ENCODE measurements around the gene STOM.
"Not testable (repeated sequence)": the region's sequence is repeated elsewhere in the genome, so short reads cannot be mapped to it uniquely, and the experiment has no call there.

STOM gene

DNA sequence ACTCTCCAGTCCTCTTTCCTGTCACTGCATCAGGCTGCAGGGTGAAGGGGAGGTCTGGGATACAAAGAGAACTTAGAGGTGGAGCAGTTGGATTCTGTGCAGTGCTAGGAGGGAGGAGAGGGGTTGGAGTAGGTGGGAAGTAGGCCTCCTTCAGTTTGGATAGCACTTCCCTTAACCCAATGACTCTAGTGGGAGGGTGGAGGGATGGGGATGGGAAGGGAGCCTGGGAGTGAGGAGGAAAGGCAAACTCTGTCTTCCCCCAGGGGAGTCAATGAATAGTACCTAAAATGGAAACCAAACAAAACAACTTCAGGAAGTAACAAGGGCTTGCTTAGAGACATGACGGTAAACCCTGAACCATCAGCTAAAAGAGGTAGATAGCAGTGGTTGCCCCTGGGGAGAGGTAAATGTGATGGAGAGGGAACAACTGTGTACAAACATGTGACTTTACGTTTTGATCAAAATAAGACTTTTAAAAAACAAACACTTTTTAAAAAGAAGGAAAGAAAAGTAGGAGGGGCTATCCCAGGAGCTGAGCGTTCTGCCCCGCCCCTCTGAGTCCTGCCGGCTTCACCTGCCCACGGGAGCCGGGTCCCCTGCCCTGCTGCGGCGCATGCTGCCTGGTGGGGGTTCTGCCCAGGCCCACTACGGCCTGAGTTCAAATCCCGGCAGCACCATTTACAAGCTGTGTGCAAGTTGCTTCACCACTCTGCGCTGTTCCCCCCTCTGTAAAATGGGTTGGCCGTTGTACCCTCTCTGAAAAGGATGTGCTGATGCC lies 71.2 kb downstream of the STOM start:
- peak overlapping the region; percentile 74 for H3K27ac ChIP-seq (ENCODE audit: low read depth, low read length, severe bottlenecking)
- WGBS, 2 experiments (ENCODE audit: insufficient coverage in 2 of 2) = 32 to 40% methylated on average over 9 to 12 of the region's 13 CpGs
- H3K9me3 ChIP-seq (ENCODE audit: control insufficient read depth, low read length) = no peaks in the 10 kb centered on the region
- H3K4me3 ChIP-seq (ENCODE audit: extremely low read depth, insufficient read depth, low read length, poor library complexity, severe bottlenecking) = peak overlapping the region; percentile 18
- peaks cover 36% of the 10 kb centered on the region for H3K36me3 ChIP-seq (ENCODE audit: control insufficient read depth, insufficient read depth, low read length)
- peaks cover 18% of the 10 kb centered on the region for H3K4me1 ChIP-seq (ENCODE audit: control insufficient read depth, insufficient read depth, low read length, poor library complexity, severe bottlenecking)

DNA sequence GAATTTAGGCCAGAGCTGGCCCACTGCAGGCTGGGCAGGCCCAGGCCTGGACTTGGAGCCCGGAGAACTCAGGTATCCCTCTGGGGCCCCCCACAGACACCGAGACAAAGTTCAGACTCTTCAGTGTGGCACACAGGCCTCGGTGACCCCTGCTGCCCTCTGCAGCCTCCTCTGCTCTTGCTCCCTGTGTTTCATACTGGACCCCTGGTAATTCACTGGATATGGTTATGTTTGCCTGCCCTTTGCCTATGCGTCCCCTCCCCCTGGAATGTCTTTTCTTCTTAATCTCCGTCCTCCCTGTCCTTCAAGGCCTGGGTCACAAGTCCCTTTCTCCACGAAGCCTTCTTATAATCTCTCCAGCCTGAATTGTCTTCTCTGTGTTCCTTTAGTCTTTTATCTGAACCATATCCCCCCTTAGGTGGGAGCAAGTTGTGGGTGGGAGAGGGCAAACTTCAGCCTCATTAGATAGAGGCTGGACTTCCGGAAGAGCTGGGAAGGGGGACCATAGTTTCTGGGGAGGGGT lies 72.0 kb downstream of the STOM start:
- H3K27ac ChIP-seq (ENCODE audit: low read depth, low read length, severe bottlenecking) = peak overlapping the region; percentile 74
- 56 to 62% methylated on average over 5 to 6 of the region's 7 CpGs for WGBS, 2 experiments (ENCODE audit: insufficient coverage in 2 of 2)
- peaks cover 28% of the 10 kb centered on the region for H3K36me3 ChIP-seq (ENCODE audit: control insufficient read depth, insufficient read depth, low read length)
- H3K4me1 ChIP-seq (ENCODE audit: control insufficient read depth, insufficient read depth, low read length, poor library complexity, severe bottlenecking) = peaks cover 18% of the 10 kb centered on the region
- H3K9me3 ChIP-seq (ENCODE audit: control insufficient read depth, low read length) = no peaks in the 10 kb centered on the region
- no peak overlapping the region for H3K4me3 ChIP-seq (ENCODE audit: extremely low read depth, insufficient read depth, low read length, poor library complexity, severe bottlenecking)

DNA sequence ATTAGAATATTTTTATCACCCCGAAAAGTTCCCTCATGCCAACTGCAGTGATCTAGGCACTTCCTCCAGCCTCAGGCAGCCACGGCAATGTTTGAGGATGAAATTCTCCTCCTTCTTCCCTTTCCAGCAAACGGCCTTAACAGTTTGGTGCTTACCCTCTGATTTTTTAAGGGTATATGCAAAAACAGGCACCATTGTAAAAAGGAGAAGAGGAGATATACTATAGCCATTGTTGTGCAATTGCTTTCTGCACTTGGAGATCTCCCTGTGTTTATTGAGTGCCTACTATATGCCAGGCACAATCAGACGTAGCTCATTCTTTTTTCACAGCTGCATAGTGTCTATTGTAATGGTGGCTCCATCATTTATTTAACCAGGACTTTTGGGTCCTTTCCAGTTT lies 72.7 kb downstream of the STOM start:
- 92 to 100% methylated on average over 1 to 2 of the region's 4 CpGs for WGBS, 2 experiments (ENCODE audit: insufficient coverage in 2 of 2)
- Histone ChIP-seq H3K36me3 (ENCODE audit: control insufficient read depth, insufficient read depth, low read length) (peaks cover 21% of the 10 kb centered on the region), H3K4me3 (ENCODE audit: extremely low read depth, insufficient read depth, low read length, poor library complexity, severe bottlenecking) (no peak overlapping the region), H3K9me3 (ENCODE audit: control insufficient read depth, low read length) (no peaks in the 10 kb centered on the region), H3K27ac (ENCODE audit: low read depth, low read length, severe bottlenecking) (no peak overlapping the region), H3K4me1 (ENCODE audit: control insufficient read depth, insufficient read depth, low read length, poor library complexity, severe bottlenecking) (peaks cover 18% of the 10 kb centered on the region)

DNA sequence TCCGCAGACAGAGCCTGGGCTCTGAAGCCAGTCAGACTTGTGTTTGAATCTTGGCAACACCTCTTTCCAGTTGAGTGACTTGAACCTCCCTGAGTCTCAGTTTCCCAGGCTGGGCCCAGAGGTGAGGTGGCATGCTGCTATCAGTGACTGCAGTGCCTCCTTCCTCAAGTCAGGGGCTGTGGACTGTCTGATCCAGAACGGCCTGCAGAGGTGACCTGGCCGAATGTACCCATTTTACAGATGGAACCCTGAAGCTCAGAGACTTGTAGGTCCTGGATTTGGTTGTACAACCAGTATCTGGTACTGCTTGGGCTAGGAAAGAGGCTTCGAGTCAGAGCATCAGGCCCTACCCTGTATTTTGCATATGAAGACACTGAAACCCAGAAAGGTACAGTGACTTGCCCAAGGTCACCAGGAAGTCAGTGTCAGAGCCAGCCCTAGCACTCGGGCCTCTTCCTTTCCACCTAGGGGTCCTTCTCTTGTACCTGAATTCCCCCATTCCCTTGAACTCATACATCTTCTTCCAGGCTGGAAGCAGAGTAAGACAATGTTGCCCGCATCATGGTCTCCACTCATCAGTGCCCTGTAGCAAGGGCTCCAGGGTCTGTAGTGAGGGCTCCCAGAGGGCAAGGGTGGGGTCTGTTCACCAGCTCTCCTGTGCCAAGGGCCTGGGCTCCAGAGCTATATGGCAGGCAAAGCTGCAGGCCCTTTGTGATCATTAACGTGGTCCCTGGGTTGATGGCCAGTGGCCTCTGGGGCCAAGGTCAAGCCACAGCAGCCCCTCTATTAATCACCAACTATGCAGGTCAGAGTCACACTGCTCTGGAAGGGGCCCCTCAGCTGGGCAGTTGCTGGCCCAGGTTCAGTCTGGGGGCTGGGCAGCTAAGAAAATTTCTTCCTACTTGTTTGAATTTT lies 73.6 kb downstream of the STOM start:
- no peak overlapping the region for H3K4me3 ChIP-seq (ENCODE audit: extremely low read depth, insufficient read depth, low read length, poor library complexity, severe bottlenecking)
- no peaks in the 10 kb centered on the region for H3K9me3 ChIP-seq (ENCODE audit: control insufficient read depth, low read length)
- peaks cover 18% of the 10 kb centered on the region for H3K4me1 ChIP-seq (ENCODE audit: control insufficient read depth, insufficient read depth, low read length, poor library complexity, severe bottlenecking)
- H3K27ac ChIP-seq (ENCODE audit: low read depth, low read length, severe bottlenecking) = no peak overlapping the region
- peaks cover 12% of the 10 kb centered on the region for H3K36me3 ChIP-seq (ENCODE audit: control insufficient read depth, insufficient read depth, low read length)
- WGBS, 2 experiments (ENCODE audit: insufficient coverage in 2 of 2) = 86 to 93% methylated on average over 6 to 7 of the region's 7 CpGs

DNA sequence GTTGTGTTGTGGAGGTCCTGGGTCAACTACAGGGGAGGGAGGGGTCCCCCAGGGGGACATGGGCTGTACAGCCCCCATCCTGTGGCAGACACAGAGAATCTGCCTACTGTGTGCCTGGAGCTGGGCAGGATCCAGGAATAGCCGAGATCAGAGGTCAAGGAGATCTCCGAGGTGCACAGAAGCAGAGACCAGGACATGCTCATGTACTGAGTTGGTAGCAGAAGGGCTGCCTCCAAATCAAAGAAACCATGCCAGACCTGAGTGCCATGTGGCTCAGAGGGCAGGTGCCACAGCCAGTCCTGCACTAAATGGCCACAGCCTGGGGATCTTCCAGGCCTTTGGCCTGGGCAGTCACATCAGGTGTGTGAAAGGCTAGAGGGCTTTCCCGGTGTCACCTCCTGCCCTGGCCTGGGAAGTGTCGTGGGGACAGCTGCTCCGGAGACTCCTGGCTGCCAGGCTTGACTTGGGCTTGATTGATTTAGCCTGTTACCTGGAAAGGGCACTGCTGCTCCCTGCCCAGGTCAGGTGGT lies 74.3 kb downstream of the STOM start:
- H3K4me3 ChIP-seq (ENCODE audit: extremely low read depth, insufficient read depth, low read length, poor library complexity, severe bottlenecking) = no peak overlapping the region
- H3K4me1 ChIP-seq (ENCODE audit: control insufficient read depth, insufficient read depth, low read length, poor library complexity, severe bottlenecking) = peaks cover 18% of the 10 kb centered on the region
- no peak overlapping the region for H3K27ac ChIP-seq (ENCODE audit: low read depth, low read length, severe bottlenecking)
- 87 to 93% methylated on average over 5 of the region's 5 CpGs for whole genome bisulfite sequencing, 2 experiments (ENCODE audit: insufficient coverage in 2 of 2)
- peaks cover 11% of the 10 kb centered on the region for H3K36me3 ChIP-seq (ENCODE audit: control insufficient read depth, insufficient read depth, low read length)
- H3K9me3 ChIP-seq (ENCODE audit: control insufficient read depth, low read length) = no peaks in the 10 kb centered on the region

DNA sequence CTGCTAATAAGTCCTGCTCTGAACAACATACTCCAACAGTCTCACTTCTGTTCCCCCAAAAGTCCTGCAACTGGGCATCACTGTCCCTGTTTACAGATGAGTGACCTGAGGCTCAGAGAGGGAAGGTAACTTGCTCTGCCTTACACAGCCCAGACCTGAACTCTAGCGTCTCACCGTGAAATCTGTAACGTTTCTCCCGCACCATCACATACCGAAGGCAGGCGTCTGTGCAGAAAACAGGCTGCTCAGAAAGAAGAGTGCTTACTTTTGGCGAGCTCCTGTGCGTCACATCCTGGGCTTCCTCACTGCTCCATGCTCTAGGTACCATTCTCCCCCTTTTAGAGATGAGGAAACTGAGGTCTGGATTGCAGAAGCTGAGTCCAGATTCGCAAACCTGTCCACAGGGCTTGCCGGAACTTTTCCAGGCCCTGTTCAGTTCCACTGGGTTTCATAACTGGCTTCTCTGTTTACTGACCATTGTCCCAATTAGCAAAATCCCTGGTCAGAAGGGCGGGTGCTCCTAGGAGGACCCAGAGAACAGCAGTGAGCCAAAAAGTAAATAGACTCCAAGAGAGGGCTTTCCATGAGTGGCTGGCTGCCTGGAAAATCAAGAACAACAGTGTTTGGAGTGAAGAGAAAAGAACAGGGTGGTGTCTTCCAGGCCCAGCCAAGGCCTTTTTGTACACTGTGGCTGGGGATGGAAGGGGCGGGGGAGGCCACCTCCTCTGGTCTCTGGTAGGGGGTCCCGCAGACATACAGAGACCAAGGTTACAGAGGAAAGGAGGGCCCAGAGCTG lies 75.0 kb downstream of the STOM start:
- Histone ChIP-seq H3K9me3 (ENCODE audit: control insufficient read depth, low read length) (no peaks in the 10 kb centered on the region), H3K4me3 (ENCODE audit: extremely low read depth, insufficient read depth, low read length, poor library complexity, severe bottlenecking) (no peak overlapping the region), H3K36me3 (ENCODE audit: control insufficient read depth, insufficient read depth, low read length) (peaks cover 13% of the 10 kb centered on the region), H3K27ac (ENCODE audit: low read depth, low read length, severe bottlenecking) (no peak overlapping the region), H3K4me1 (ENCODE audit: control insufficient read depth, insufficient read depth, low read length, poor library complexity, severe bottlenecking) (peaks cover 20% of the 10 kb centered on the region)
- 95 to 99% methylated on average over 10 to 13 of the region's 13 CpGs for WGBS, 2 experiments (ENCODE audit: insufficient coverage in 2 of 2)

DNA sequence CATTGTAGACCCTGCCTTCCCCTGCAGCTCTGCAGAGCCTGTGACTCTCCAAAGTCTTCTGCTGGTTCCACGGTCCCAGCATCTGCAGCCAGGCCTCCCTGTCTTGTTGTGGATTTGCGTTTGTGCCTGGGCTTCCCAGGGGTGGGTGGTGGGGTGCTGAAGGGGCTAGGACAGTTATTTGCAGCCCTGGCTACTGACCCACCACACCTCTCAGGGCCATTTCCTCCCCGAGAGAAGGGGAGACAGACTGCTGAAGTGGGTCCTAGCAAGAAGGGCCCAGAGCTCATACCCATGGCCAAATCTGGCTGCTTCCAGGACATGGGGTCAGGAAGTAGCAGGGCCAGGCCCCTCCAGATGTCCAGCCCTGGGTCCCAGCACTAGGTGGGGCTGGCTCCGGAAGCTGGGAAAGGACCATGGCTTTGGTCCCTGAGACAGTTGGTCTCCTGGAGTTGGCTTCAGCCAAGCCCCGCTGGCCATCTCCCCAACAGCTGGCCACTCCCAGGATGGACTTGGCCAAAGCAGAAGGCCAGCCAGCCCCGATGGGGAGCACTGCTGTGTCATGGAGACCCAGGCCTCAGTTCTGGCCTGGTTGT lies 75.8 kb downstream of the STOM start:
- Histone ChIP-seq H3K4me1 (ENCODE audit: control insufficient read depth, insufficient read depth, low read length, poor library complexity, severe bottlenecking) (peaks cover 29% of the 10 kb centered on the region), H3K9me3 (ENCODE audit: control insufficient read depth, low read length) (no peaks in the 10 kb centered on the region), H3K4me3 (ENCODE audit: extremely low read depth, insufficient read depth, low read length, poor library complexity, severe bottlenecking) (no peak overlapping the region), H3K36me3 (ENCODE audit: control insufficient read depth, insufficient read depth, low read length) (peaks cover 16% of the 10 kb centered on the region), H3K27ac (ENCODE audit: low read depth, low read length, severe bottlenecking) (no peak overlapping the region)
- 92 to 100% methylated on average over 3 of the region's 6 CpGs for WGBS, 2 experiments (ENCODE audit: insufficient coverage in 2 of 2)

DNA sequence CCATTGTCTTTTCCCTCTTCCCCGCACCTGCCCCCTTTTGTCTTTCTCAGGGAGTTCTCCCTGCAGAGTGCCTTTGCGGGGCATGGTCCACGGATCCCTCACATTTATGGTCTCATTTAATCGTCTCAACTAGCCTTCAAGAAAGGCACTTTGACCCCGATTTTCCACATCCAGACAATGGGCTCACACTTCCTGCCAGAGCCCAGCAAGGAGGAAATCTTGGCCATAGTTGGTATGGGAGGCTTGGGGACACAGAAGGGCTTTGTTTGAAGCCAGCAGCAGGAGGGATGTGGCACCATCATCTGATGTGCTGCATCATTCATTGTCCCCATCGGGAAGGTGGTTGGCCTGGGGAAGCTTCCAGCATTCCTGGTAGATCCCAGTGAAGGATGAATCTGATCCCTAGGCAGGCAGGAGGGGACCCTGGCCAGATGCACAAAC lies 77.2 kb downstream of the STOM start:
- no peaks in the 10 kb centered on the region for H3K9me3 ChIP-seq (ENCODE audit: control insufficient read depth, low read length)
- no peak overlapping the region for H3K27ac ChIP-seq (ENCODE audit: low read depth, low read length, severe bottlenecking)
- H3K4me1 ChIP-seq (ENCODE audit: control insufficient read depth, insufficient read depth, low read length, poor library complexity, severe bottlenecking) = peaks cover 36% of the 10 kb centered on the region
- H3K4me3 ChIP-seq (ENCODE audit: extremely low read depth, insufficient read depth, low read length, poor library complexity, severe bottlenecking) = no peak overlapping the region
- H3K36me3 ChIP-seq (ENCODE audit: control insufficient read depth, insufficient read depth, low read length) = peaks cover 24% of the 10 kb centered on the region
- 79 to 84% methylated on average over 6 of the region's 6 CpGs for WGBS, 2 experiments (ENCODE audit: insufficient coverage in 2 of 2)

DNA sequence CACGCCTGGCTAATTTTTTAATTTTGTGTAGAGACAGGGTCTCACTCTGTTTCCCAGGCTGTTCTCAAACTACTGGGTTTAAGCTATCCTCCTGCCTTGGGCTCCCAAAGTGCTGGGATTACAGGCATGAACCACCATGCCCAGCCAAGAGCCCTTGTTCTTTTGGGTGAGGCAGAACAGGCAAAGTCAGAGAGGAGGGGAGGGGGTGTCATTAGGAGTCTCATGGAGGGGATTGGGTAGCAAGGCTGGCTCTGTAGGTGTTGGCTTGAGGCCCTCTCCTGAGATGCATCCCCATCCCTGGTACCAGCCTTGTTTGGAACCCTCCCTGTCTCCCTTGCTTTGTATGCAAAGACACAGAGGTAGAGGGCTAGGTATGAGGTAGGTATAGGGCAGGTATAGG lies 78.0 kb downstream of the STOM start:
- Histone ChIP-seq H3K4me3 (ENCODE audit: extremely low read depth, insufficient read depth, low read length, poor library complexity, severe bottlenecking) (no peak overlapping the region), H3K9me3 (ENCODE audit: control insufficient read depth, low read length) (no peaks in the 10 kb centered on the region), H3K4me1 (ENCODE audit: control insufficient read depth, insufficient read depth, low read length, poor library complexity, severe bottlenecking) (peaks cover 41% of the 10 kb centered on the region), H3K27ac (ENCODE audit: low read depth, low read length, severe bottlenecking) (no peak overlapping the region), H3K36me3 (ENCODE audit: control insufficient read depth, insufficient read depth, low read length) (peaks cover 25% of the 10 kb centered on the region)
- WGBS, 2 experiments (ENCODE audit: insufficient coverage in 2 of 2) = 75 to 100% methylated on average over 1 of the region's 1 CpG

DNA sequence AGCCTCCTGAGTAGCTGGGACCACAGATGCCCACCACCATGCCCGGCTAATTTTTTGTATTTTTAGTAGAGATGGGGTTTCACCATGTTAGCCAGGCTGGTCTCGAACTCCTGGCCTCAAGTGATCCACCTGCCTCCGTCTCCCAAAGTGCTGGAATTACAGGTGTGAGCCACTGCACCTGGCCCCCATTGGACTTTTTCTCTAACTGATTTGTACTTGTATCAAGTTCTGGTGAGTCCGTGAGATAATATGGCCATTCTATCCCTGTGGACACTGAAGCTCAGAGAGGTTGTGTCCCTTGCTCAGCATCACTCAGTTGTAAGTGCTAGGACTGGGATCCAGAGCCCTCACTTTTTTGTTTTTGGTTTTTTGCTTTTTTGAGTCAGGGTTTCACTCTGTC lies 78.5 kb downstream of the STOM start:
- not testable (repeated sequence) for H3K4me3 ChIP-seq (ENCODE audit: extremely low read depth, insufficient read depth, low read length, poor library complexity, severe bottlenecking); H3K27ac ChIP-seq (ENCODE audit: low read depth, low read length, severe bottlenecking); H3K9me3 ChIP-seq (ENCODE audit: control insufficient read depth, low read length)
- 94% methylated on average over 3 of the region's 4 CpGs for WGBS, 2 experiments (ENCODE audit: insufficient coverage in 2 of 2)
- Histone ChIP-seq H3K36me3 (ENCODE audit: control insufficient read depth, insufficient read depth, low read length) (peaks cover 25% of the 10 kb centered on the region), H3K4me1 (ENCODE audit: control insufficient read depth, insufficient read depth, low read length, poor library complexity, severe bottlenecking) (peaks cover 42% of the 10 kb centered on the region)

All from mesodermal cell (in vitro differentiated cells).